Keratinocyte (primary cell): Measurements from ENCODE around the gene MAP4K3.

Source experiments
- CTCF ChIP-seq, 3 experiments: IDR thresholded peaks in 1 of 3; conservative IDR thresholded peaks in 1 of 3; optimal IDR thresholded peaks in 1 of 3; 2 replicates in 2 of 3; 3 replicates in 1 of 3; pipeline versions ENCODE3 to v1.5.1; 2011; ENCODE audit warnings: low read length in 3 of 3, mild to moderate bottlenecking in 3 of 3, moderate library complexity in 2 of 3, control low read depth in 1 of 3, inconsistent platforms in 1 of 3; ENCODE audit not compliant: insufficient read depth in 2 of 3; ENCODE audit errors: extremely low read depth in 1 of 3
- EZH2 ChIP-seq: IDR thresholded peaks from one replicate; pipeline ENCODE4 v1.6.1; 2012; ENCODE audit warnings: inconsistent platforms, mild to moderate bottlenecking, low read length, moderate library complexity

DNA sequence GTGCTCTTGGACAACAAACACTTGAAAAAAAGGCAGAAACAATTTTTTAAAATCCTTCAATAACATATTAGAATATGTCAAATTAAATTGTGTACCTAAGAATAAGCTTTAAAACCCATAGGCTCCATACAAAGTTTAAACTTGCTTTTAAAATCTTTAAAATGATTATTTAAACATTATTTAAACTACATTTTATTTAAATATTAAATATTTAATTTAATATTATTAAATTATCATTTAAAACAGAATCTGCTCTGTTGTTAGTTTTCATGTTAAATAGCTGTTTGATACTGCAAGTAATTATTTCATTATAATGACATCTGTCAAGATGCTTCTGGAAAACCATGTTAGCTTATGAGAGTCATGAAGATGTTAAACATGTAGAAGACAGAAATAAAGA is 75.6 kb downstream of the MAP4K3 start:
- TF ChIP-seq EZH2 (no peak), CTCF (optimal IDR thresholded peaks at IDR 0.05 in 1 of 3, IDR thresholded peaks at IDR 0.05 in 1 of 3, conservative IDR thresholded peaks at IDR 0.05 in 1 of 3; ENCODE audit: extremely low read depth in 1 of 3, insufficient read depth in 2 of 3, low read length in 3 of 3) (no peak)
